SU-DHL-6 (cell line): ENCODE results near the gene VSTM2B.

ENCODE experiments used
- H2AFZ ChIP-seq: fragments of 200-600 bp; sonication (generic); 2 replicates; pipeline ENCODE4 v1.6.1; 2014; ENCODE audit warnings: low read depth, mild to moderate bottlenecking, moderate library complexity, mixed read lengths, antibody characterized with exemption, low read length; ENCODE audit not compliant: severe bottlenecking
- H3F3A ChIP-seq: fragments of 200-600 bp; shearing (Covaris generic); 2 replicates; pipeline ENCODE4 v1.6.0; 2016; ENCODE audit warnings: antibody characterized with exemption, mild to moderate bottlenecking; ENCODE audit not compliant: insufficient read depth
- H3K27ac ChIP-seq: fragments of 200-600 bp; sonication (generic); 2 replicates; pipeline ENCODE4 v1.5.1; 2016; ENCODE audit warnings: low read depth, mild to moderate bottlenecking, low read length, moderate library complexity, mixed read lengths
- H3K27me3 ChIP-seq: fragments of 200-600 bp; sonication (generic), shearing (Covaris generic); 2 replicates; pipeline ENCODE4 v1.6.0; 2014; ENCODE audit warnings: mild to moderate bottlenecking, low read length
- H3K36me3 ChIP-seq: fragments of 200-600 bp; sonication (generic); 2 replicates; pipeline ENCODE4 v1.6.1; 2014; ENCODE audit warnings: mild to moderate bottlenecking, low read length, mixed read lengths
- H3K4me2 ChIP-seq: fragments of 300-600, 200-600 bp; shearing (Covaris generic), sonication (generic); 2 replicates; pipeline ENCODE4 v1.6.0; 2014; ENCODE audit warnings: low read length, low read depth, mild to moderate bottlenecking; ENCODE audit not compliant: poor library complexity, severe bottlenecking
- H3K4me3 ChIP-seq: fragments of 200-600 bp; sonication (generic); 2 replicates; pipeline ENCODE4 v1.5.1; 2014; ENCODE audit warnings: antibody characterized with exemption, low read length, mild to moderate bottlenecking, mixed read lengths; ENCODE audit not compliant: insufficient read depth, poor library complexity, severe bottlenecking
- H3K79me2 ChIP-seq: fragments of 200-600 bp; sonication (generic); 2 replicates; pipeline ENCODE4 v1.6.1; 2014; ENCODE audit warnings: mild to moderate bottlenecking, low read length, moderate library complexity; ENCODE audit not compliant: insufficient read depth
- H3K9ac ChIP-seq: fragments of 200-600 bp; sonication (generic); 2 replicates; pipeline ENCODE4 v1.7.0; 2014; ENCODE audit warnings: mild to moderate bottlenecking, low read length
- H3K9me2 ChIP-seq: fragments of 200-600 bp; sonication (generic); replicated peaks from 2 replicates; pipeline ENCODE4 v1.6.1; 2014; ENCODE audit warnings: low read length; ENCODE audit not compliant: insufficient read depth
- H3K9me3 ChIP-seq: fragments of 200-600 bp; sonication (generic); 2 replicates; pipeline ENCODE4 v1.6.1; 2014; ENCODE audit warnings: low read length, mixed read lengths; ENCODE audit not compliant: insufficient read depth
- H4K20me1 ChIP-seq: fragments of 200-600 bp; sonication (generic); 2 replicates; pipeline ENCODE4 v1.6.1; 2014; ENCODE audit warnings: low read depth, mild to moderate bottlenecking, antibody characterized with exemption, low read length, moderate library complexity, mixed read lengths
- CTCF ChIP-seq: fragments of 200-600 bp; sonication (generic); IDR thresholded peaks from one replicate; pipeline ENCODE4 v1.5.1; 2017; ENCODE audit warnings: antibody characterized with exemption, mild to moderate bottlenecking, low read length, moderate library complexity; ENCODE audit not compliant: insufficient read depth, poor library complexity, severe bottlenecking
- EZH2phosphoT487 ChIP-seq: fragments of 200-600 bp; sonication (generic), shearing (Covaris generic); conservative IDR thresholded peaks from 2 replicates; pipeline ENCODE4 v1.6.1; 2018; ENCODE audit warnings: mild to moderate bottlenecking, antibody characterized with exemption, low read length, moderate library complexity, mixed read lengths

Gene VSTM2B

GRCh38 chr19:29591670-29592069 lies 65.9 kb downstream of the VSTM2B start:
- Histone ChIP-seq H3F3A (no peaks in the 10 kb centered on the region), H3K4me3 (no peak overlapping the region), H2AFZ (no peak overlapping the region), H3K4me2 (no peak overlapping the region), H3K9me2 (no peaks in the 10 kb centered on the region), H3K9ac (no peak overlapping the region), H3K27me3 (no peaks in the 10 kb centered on the region), H3K9me3 (no peaks in the 10 kb centered on the region), H3K27ac (no peak overlapping the region), H3K36me3 (no peaks in the 10 kb centered on the region), H3K79me2 (no peaks in the 10 kb centered on the region), H4K20me1 (no peaks in the 10 kb centered on the region)
- TF ChIP-seq CTCF (no peak), EZH2phosphoT487 (no peak)

- Histone ChIP-seq H3K27ac (no peak overlapping the region), H3K79me2 (no peaks in the 10 kb centered on the region), H3K9me2 (no peaks in the 10 kb centered on the region), H3K36me3 (no peaks in the 10 kb centered on the region), H3K9ac (no peak overlapping the region), H3K4me3 (no peak overlapping the region), H4K20me1 (no peaks in the 10 kb centered on the region), H3F3A (no peaks in the 10 kb centered on the region), H3K27me3 (no peaks in the 10 kb centered on the region), H3K4me2 (no peak overlapping the region), H3K9me3 (no peaks in the 10 kb centered on the region), H2AFZ (no peak overlapping the region)
- TF ChIP-seq CTCF (no peak), EZH2phosphoT487 (no peak)
Observed at GRCh38 chr19:29593869-29594268, 68.1 kb downstream of the VSTM2B start.

- no peaks in the 10 kb centered on the region for H3K79me2 ChIP-seq
- H3K4me2 ChIP-seq: no peak overlapping the region
- no peaks in the 10 kb centered on the region for H3K27me3 ChIP-seq
Observed at GRCh38 chr19:29596080-29596727, 70.4 kb downstream of the VSTM2B start.

More at GRCh38 chr19:29596080-29596727, 70.4 kb downstream of the VSTM2B start:
- H3K4me3 ChIP-seq: no peak overlapping the region
- H2AFZ ChIP-seq: no peak overlapping the region
- no peaks in the 10 kb centered on the region for H3K9me3 ChIP-seq
- H3K36me3 ChIP-seq: no peaks in the 10 kb centered on the region
- no peak overlapping the region for H3K27ac ChIP-seq
- no peak overlapping the region for H3K9ac ChIP-seq
- TF ChIP-seq EZH2phosphoT487 (no peak), CTCF (no peak)
- no peaks in the 10 kb centered on the region for H3K9me2 ChIP-seq
- H4K20me1 ChIP-seq: no peaks in the 10 kb centered on the region
- H3F3A ChIP-seq: no peaks in the 10 kb centered on the region
